HG03097 (cell line): Measurements from ENCODE around the gene BET1.

Experiments used
- ATAC-seq: cut with Tn5 transposase; IDR thresholded peaks from one replicate; pipeline ENCODE4 v1.9.1; 2021; ENCODE audit not compliant: unreplicated experiment, low FRiP score

Gene BET1

DNA sequence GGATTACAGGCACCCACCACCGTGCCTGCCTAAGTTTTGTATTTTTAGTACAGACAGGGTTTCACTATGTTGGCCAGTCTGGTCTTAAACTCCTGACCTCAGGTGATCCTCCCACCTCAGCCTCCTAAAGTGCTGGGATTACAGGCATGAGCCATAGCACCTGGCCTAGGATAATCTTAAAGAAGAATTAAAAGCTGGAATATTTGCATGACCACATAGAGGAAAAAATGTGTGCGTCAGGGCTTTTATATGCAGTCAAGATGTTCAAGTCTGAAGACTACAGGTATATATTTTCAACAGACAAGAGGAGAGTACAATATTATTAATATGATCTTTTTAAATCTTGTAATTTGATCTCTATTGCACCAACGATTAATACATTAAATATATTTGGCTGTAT is 43.2 kb downstream of the BET1 start:
- no peak for ATAC-seq

DNA sequence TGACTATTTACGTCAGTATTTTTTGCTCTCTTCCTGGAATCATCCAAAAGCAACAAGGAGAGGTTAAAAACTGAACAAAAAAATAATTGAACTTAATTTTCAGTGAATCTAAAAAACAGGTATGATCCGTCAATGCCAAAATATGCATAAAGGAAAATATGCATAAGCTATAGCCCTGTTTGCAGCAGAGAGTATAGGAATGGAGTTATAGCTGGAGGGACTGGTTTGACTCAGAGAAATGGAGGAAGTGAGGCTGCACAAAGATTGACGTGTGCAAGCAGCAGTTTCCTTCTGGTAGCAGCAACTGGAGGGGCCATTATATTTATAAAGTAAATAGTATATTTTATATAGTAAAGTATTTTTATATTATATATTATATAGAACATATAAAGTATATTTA is 45.5 kb downstream of the BET1 start:
- ATAC-seq = no peak

DNA sequence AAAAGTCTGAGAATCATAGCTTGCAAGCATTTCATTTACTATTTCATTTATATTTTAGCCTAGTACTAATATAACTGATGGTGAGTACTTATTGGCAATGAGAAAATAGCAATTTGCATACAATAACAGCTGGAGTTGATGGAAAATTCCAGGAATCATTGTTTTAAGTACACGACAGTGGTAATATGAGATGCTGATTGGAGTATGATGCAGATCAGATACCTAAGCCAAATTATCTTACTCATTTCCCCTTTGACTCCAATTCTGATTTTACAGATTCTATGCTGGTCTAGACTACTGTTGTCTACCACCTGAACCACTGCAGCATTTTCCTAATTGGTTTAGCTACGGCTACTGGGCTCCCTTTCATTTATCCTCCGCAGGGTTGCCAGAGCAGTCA is 45.9 kb downstream of the BET1 start:
- no peak for ATAC-seq

DNA sequence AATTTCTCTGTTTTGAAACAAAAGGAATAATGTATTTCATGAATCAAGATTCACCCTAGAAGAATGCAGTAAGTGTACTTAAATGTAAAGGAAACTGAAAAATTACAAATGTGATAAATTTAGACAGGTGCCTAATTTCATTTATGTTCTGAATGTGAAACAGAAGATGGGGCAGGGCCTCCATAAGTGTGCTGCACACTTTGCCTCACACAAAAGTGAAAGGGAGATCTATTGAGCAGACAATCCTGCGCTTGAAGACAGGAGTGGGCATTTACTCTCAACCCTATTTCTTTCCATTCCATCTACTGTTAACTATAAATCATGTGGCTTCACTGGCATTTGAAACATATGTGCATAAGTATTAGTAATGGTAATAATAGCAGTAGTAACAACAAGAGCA is 46.4 kb downstream of the BET1 start:
- no peak for ATAC-seq

DNA sequence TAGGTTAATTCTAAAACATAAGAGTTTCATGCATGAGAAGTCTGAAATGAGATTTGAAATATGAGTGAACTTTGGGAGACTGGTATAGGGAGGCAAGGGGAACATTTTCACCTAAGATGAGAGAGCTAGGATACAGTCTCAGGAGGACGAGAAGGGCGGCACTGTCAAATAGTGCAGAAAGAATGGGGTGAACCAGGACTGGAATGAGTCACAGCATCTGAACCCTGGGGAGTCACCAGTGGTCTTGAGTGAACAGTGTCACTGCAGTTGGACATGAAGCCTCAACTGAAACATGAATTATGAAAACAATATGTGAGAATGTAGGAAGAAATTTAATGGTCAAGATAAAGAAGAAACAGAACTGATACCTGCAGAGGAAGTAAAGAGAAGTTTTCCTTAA is 48.9 kb downstream of the BET1 start:
- ATAC-seq = peak; percentile 70

DNA sequence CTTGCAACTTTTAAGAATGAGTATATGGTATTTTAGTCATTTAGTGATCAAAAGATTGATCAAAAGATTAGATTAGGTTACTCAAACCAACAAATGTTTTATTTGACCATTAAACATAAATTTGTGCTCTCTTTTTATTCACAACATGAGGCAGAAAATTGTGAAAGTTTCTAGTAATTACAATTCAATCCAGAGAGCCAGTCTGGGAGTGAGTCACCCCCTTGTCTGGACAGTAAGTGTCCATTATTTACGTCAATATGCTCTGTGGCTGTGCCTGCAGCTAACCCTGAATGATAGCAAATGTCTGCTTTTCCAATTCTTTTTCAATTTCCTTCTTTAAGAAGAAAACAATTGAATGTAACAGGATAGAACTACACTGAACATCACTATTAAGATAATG is 54.7 kb downstream of the BET1 start:
- no peak for ATAC-seq

DNA sequence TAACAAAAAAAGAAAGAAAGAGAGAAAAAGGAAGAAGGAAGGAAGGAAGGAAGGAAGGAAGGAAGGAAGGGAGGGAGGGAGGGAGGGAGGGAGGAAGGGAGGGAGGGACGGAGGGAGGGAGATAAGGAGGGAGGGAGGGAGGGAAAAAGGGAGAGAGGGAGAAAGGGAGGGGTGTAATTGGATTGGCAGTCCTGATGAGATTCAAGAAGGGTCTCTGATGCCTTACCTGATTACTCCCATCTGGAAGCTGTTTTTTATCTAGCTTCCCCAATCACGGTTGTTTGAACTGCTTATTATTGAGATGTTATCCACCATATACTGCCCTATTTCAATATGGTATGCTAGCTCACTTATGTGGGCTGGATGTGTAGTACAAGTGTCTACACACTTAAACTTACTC is 55.3 kb downstream of the BET1 start:
- ATAC-seq = no peak

DNA sequence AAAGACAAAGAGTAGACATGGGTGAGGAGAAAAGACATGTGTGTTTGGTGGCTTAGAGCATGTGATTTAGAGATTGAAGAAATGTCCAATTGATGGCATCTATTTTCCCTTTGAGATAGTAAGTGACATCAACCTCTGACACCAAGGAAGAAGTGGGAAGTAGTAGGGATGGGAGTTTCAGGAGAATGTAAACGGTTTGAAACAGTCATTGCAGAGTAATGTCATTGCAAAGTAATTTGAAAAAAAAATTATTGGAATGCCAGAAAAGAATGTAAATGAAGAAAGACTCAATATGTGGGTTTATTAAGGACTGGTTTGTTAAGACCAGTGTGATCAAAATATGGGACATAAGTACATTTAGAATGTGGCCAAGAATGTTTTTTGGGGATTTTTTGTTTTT is 56.0 kb downstream of the BET1 start:
- ATAC-seq = no peak

DNA sequence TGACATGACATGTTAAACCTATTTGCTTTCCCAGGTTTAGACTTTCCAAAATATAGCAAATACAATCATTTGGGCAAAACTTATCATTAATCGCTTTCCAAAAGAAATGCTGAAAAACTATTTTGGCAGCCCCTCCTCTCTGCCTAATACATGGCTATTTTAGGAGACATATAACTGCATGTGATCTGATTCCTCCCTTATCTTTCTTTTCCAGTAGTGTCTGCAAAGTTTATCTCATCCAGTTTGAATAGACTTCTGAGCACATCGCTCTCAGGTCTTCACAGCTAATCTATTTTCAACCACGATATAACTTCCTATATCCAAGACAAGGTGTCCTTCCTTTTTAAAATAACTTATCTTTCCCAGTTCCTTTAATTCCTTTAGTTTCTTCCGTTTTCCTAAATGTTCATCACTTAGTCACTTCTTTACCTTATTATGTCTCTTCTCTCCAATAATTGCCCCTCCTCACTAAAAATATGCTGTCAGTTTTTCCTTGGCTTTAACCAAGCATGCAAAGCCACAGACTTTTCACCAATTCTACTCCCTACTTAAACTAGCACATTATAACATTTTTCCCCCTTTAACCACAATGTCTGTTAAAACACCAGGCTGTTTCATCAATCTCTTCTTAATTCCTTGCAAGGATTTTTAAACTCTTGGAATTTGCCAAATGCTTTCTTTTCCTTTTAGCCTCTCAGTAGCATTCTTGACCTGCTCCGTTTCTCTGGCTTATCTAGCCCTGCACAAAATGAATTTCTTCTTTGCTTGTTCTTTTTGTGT is 58.2 kb downstream of the BET1 start:
- no peak for ATAC-seq

DNA sequence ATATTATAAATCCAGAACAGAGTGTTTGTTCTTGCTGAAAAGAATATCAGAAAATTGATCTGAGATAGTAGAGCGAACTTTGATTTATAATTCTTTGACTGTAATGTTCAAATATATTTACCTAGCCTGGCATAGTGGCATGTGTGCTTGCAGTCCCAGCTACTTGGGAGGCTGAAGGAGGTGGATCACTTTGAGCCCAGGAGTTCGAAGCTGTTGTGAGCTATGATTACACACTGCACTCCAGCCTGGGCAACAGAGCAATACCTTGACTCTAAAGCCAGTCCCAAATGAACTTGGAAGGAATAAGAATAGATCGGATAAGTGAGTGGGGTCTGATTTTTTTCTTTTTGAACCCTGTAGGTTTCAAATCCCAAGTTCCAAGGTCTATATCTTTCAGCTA is 59.1 kb downstream of the BET1 start:
- no peak for ATAC-seq

DNA sequence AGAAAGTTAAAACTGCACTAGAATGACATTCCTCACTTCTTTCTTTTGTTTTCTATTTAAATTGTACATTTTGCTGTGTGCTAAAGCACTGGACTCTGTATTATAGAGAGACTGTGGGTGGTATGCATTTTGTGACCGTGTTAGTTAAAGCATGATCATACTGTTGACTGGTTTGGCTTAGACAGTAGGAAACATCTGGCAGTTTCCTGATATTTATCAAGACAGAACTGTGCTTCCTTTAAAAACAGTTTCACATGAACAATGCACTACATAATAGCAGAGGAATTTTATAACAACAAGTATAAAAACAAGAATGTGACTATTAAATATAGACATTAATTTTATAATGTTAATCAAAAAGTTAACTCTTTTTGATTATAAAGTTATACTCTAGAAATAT is 59.5 kb downstream of the BET1 start:
- no peak for ATAC-seq

DNA sequence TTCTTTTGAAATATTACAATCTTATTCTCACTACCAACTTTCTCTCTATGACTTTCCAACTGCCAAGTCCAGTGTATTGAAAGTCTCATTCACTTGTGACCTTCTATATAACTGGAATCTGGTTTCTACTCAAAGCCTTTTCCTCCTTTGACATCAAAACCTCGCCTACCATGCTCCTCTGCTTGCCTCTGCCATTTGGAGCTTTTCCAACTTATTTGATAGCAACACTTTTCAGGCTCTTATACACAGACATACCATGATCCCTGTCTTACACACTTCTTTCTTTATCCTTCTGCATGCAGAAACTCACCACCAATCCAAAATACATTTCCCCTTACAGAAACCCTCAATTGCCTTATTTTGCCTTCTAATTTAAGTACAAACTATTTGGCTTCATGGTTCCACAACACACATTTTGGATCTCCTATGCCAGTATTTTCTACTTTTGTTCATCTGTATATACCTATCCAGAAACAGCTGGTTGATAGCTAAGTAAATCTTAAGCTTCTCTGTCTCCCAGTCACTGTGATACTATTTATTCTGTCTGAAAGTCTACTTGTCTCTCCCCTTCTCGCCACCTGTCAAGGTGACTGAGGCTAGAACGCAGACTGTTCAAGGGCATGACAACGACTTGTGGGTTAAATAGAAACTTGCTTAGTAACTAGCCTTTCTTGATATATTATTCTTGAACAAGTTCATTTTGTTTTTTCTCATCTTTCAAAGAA is 60.2 kb downstream of the BET1 start:
- no peak for ATAC-seq
